ENCODE measurements around the gene F11.

Gene F11

GRCh38 chr4:186248643-186249042, 17.3 kb upstream of the F11 start:
- no peaks in the 10 kb centered on the region for H3K27me3 ChIP-seq (ENCODE audit: insufficient read depth, poor library complexity, severe bottlenecking)
- TF ChIP-seq SPI1 (IDR thresholded peaks at IDR 0.05; ENCODE audit: borderline replicate concordance, low read depth) (no peak), CTCF (IDR thresholded peaks at IDR 0.05; ENCODE audit: insufficient read depth, low read length) (no peak), GABPA (IDR thresholded peaks at IDR 0.05; ENCODE audit: low read depth) (no peak), POLR2AphosphoS5 (IDR thresholded peaks at IDR 0.05; ENCODE audit: low read depth) (no peak)
- H3K27ac ChIP-seq (replicated peaks), result no peak overlapping the region
- H3K4me3 ChIP-seq (replicated peaks; ENCODE audit: insufficient read depth, low read length), result no peak overlapping the region
- no peak for DNase-seq (ENCODE audit: low read depth in 1 of 2, low spot score in 1 of 2)

- H3K27ac ChIP-seq (replicated peaks), result no peak overlapping the region
- no peaks in the 10 kb centered on the region for H3K27me3 ChIP-seq (ENCODE audit: insufficient read depth, poor library complexity, severe bottlenecking)
- DNase-seq (ENCODE audit: low read depth in 1 of 2, low spot score in 1 of 2), result no peak
- H3K4me3 ChIP-seq (replicated peaks; ENCODE audit: insufficient read depth, low read length), result no peak overlapping the region
- TF ChIP-seq GABPA (IDR thresholded peaks at IDR 0.05; ENCODE audit: low read depth) (no peak), REST (IDR thresholded peaks at IDR 0.05; ENCODE audit: insufficient replicate concordance, low read depth) (no peak), SPI1 (IDR thresholded peaks at IDR 0.05; ENCODE audit: borderline replicate concordance, low read depth) (no peak), POLR2AphosphoS5 (IDR thresholded peaks at IDR 0.05; ENCODE audit: low read depth) (no peak), CTCF (IDR thresholded peaks at IDR 0.05; ENCODE audit: insufficient read depth, low read length) (no peak)
Measured at GRCh38 chr4:186249785-186250754, 15.9 kb upstream of the F11 start.

- no peak overlapping the region for H3K27ac ChIP-seq (replicated peaks)
- TF ChIP-seq REST (IDR thresholded peaks at IDR 0.05; ENCODE audit: insufficient replicate concordance, low read depth), result no peak
- no peak for TF ChIP-seq GABPA (IDR thresholded peaks at IDR 0.05; ENCODE audit: low read depth)
- TF ChIP-seq CTCF (IDR thresholded peaks at IDR 0.05; ENCODE audit: insufficient read depth, low read length), result no peak
- no peak for TF ChIP-seq POLR2AphosphoS5 (IDR thresholded peaks at IDR 0.05; ENCODE audit: low read depth)
- no peak for TF ChIP-seq SPI1 (IDR thresholded peaks at IDR 0.05; ENCODE audit: borderline replicate concordance, low read depth)
- H3K27me3 ChIP-seq (ENCODE audit: insufficient read depth, poor library complexity, severe bottlenecking), result no peaks in the 10 kb centered on the region
- DNase-seq (ENCODE audit: low read depth in 1 of 2, low spot score in 1 of 2), result no peak
- H3K4me3 ChIP-seq (replicated peaks; ENCODE audit: insufficient read depth, low read length), result no peak overlapping the region
Measured at GRCh38 chr4:186250760-186251159, 15.2 kb upstream of the F11 start.

All from HL-60 (cell line).